Activated CD4-positive, alpha-beta T cell treated with anti-CD3 and anti-CD28 coated beads, Interleukin-2, amount 10 ng/mL, durations not matched to agents 7 days and 5 days (primary cell): ENCODE data around the gene ESRRB. TPM values are rescaled to one million over a fixed set of nuclear protein-coding genes. Genes with fewer than 3 reads are reported as not detected.

Experiments
- CTCF ChIA-PET: fragments of 350-600 bp; sonication (Branson Sonifier 250); formaldehyde crosslinking; loops from one replicate; lab custom pipeline; 2021; ENCODE audit warnings: antibody characterized with exemption; lab: Charles Lee
- POLR2A ChIA-PET: fragments of 350-600 bp; sonication (Branson Sonifier 250); formaldehyde crosslinking; loops from one replicate; lab custom pipeline; 2021; ENCODE audit warnings: antibody characterized with exemption; lab: Charles Lee
- DNase-seq: peaks from one replicate; pipeline ENCODE4 v3.0.0-alpha.2; 2020
- H3K27ac Mint-ChIP-seq: one replicate; pipeline ENCODE4 v1.8.0; 2021; ENCODE audit warnings: mild to moderate bottlenecking, moderate library complexity, mixed read lengths
- H3K27me3 Mint-ChIP-seq: one replicate; pipeline ENCODE4 v1.8.0; 2021; ENCODE audit warnings: mixed read lengths
- H3K36me3 Mint-ChIP-seq: one replicate; pipeline ENCODE4 v1.8.0; 2021; ENCODE audit warnings: low read depth, mixed read lengths
- H3K4me1 Mint-ChIP-seq: one replicate; pipeline ENCODE4 v1.8.0; 2021; ENCODE audit warnings: mixed read lengths
- H3K4me3 Mint-ChIP-seq: one replicate; pipeline ENCODE4 v1.8.0; 2021; ENCODE audit warnings: mild to moderate bottlenecking, moderate library complexity, mixed read lengths
- H3K9me3 Mint-ChIP-seq: one replicate; pipeline ENCODE4 v1.8.0; 2021; ENCODE audit warnings: mixed read lengths
- total RNA-seq, 2 experiments: library from RNA; stranded (reverse); gene quantifications; one replicate each; pipeline ENCODE4 v1.2.3, GENCODE V29; 2021

ESRRB gene
- total RNA-seq, 2 experiments from 2014 or later, result 0.22 TPM; not detected in 1

DNA sequence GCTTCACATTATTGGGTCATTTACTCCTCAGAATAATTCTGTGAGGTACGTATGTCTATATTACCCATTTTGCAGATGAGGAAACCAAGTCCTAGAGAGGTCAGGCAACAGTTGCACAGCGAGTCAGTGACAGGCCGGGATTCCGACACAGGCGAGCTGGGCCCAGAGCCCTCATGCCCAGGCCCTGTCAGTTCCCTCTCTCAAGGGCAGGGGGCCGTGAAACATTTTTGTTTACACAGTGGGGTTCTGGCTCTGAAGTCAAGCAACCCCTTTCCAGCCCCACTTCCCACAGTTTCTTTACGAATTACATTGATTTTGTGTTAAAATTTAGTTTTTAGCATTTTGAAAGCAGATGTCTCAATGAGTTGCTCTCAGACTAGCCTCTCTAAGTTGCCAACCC is 46.7 kb downstream of the ESRRB start:
- no peak overlapping the region for H3K4me3 Mint-ChIP-seq
- POLR2A ChIA-PET, result no interaction called here

DNA sequence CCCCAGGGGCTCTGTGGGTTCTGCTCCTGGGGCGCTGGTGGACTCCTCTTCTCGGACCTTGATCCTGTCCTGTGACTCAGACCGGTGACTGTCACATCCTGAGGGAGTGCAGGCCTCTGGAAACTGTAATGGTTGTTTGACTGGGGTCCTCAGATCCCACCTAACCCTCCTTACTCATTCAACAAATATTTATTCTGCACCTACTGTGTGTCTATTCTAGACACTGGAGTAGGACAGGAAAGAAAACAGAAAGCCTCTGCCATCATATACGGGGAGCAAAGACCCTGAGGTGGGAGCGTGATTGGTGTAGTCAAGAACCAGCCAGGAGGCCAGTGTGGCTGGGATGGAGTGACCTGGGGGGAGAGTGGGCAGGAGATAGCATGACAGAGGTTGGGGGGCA is 47.6 kb downstream of the ESRRB start:
- H3K4me3 Mint-ChIP-seq, result no peak overlapping the region

More for the DNA sequence above, 46.7 kb downstream of the ESRRB start:
- H3K9me3 Mint-ChIP-seq, result no peaks in the 10 kb centered on the region
- no peak for DNase-seq
- CTCF ChIA-PET, result interaction anchor here (0.7 kb wide), 1 partner anchor 17 kb away, joined by 3 read pairs; no protein-coding TSS in a partner anchor
- no peaks in the 10 kb centered on the region for H3K36me3 Mint-ChIP-seq
- H3K27ac Mint-ChIP-seq, result no peak overlapping the region
- peaks cover 2% of the 10 kb centered on the region for H3K27me3 Mint-ChIP-seq
- no peaks in the 10 kb centered on the region for H3K4me1 Mint-ChIP-seq

DNA sequence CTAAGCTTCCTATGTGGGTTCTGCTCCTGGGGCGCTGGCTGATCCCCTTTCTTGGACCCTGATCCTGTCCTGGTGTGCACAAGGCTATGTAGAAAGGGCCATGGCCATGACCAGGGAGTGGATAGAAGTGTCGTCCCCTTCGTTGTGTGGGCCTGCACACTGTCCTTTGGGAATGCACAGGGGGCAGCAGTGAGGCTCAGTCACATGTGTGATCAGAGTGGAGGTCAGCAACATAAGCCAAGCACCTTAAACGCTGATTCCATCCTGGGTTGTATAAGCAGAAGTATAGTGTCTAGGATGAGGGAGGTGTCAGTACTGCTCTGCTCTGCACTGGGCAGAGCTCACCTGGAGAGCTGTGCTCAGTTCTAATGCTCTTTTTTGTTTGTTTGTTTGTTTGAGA is 48.4 kb downstream of the ESRRB start:
- no peaks in the 10 kb centered on the region for H3K9me3 Mint-ChIP-seq
- H3K27me3 Mint-ChIP-seq, result peaks cover 2% of the 10 kb centered on the region
- no peaks in the 10 kb centered on the region for H3K4me1 Mint-ChIP-seq
- no peak for DNase-seq
- no peak overlapping the region for H3K4me3 Mint-ChIP-seq
- ChIA-PET CTCF (interaction anchor here (1.2 to 1.4 kb wide), 2 partner anchors 10 to 145 kb away, joined by 3 read pairs; no protein-coding TSS in a partner anchor), POLR2A (no interaction called here)
- H3K27ac Mint-ChIP-seq, result no peak overlapping the region
- no peaks in the 10 kb centered on the region for H3K36me3 Mint-ChIP-seq

More for the DNA sequence above, 47.6 kb downstream of the ESRRB start:
- peaks cover 2% of the 10 kb centered on the region for H3K27me3 Mint-ChIP-seq
- no peaks in the 10 kb centered on the region for H3K9me3 Mint-ChIP-seq
- H3K27ac Mint-ChIP-seq, result no peak overlapping the region
- H3K4me1 Mint-ChIP-seq, result no peaks in the 10 kb centered on the region
- CTCF ChIA-PET, result interaction anchor here (1.2 kb wide), 1 partner anchor 145 kb away, joined by 3 read pairs; no protein-coding TSS in a partner anchor
- no peak for DNase-seq
- POLR2A ChIA-PET, result no interaction called here
- H3K36me3 Mint-ChIP-seq, result no peaks in the 10 kb centered on the region

DNA sequence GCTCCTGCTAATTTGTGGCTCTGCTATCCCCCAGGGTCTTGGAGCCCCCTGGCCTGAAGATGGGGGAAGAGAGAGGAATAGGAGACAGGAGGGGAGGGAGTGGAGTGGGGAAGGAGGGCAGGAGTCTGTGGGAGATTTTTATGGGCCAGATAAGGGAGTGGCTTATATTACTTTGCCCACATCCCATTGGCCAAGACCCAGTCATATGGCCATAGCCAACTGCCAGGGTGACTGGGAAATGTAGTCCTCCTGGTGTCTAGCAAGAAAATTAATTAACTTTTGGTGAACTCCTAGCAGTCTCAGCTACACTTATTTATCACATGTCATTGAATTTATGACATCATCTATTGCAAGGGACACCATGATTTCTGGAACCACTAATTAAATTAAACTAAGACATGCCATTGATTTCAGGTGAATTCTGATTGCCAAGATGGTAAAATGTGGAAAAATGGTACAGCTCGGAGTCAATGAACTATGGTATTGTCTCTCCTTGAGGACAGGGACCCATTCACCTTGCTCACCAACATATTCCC is 50.3 kb downstream of the ESRRB start:
- ChIA-PET POLR2A (no interaction called here), CTCF (no interaction called here)
- DNase-seq, result no peak
- no peak overlapping the region for H3K27ac Mint-ChIP-seq
- H3K36me3 Mint-ChIP-seq, result no peaks in the 10 kb centered on the region
- no peaks in the 10 kb centered on the region for H3K9me3 Mint-ChIP-seq
- H3K4me3 Mint-ChIP-seq, result no peak overlapping the region
- H3K4me1 Mint-ChIP-seq, result no peaks in the 10 kb centered on the region
- H3K27me3 Mint-ChIP-seq, result peaks cover 2% of the 10 kb centered on the region

DNA sequence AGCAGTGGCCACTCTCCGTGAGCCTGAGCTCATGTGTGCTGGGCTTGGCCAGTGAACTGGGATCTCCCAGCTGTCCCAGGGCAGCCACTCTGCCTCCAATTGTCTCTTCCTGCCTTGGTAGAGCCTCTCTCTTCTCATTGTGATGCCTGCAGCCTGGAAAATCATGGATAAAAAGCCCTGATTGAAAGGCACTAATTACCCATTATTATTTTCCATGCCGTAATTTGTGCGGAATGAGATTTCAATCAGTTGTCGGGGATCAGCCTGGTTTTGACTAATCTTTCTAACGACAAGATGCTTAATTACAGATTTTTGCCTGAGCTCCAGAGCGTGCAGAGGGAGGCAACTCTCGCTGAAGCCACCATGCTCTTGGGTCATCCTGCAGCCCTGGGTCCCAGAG is 52.7 kb downstream of the ESRRB start:
- CTCF ChIA-PET, result interaction anchor here (0.8 to 1.2 kb wide), 2 partner anchors 8 kb away, joined by 3 read pairs; no protein-coding TSS in a partner anchor
- H3K36me3 Mint-ChIP-seq, result no peaks in the 10 kb centered on the region
- no peak overlapping the region for H3K27ac Mint-ChIP-seq
- no peaks in the 10 kb centered on the region for H3K9me3 Mint-ChIP-seq
- H3K27me3 Mint-ChIP-seq, result peaks cover 2% of the 10 kb centered on the region
- POLR2A ChIA-PET, result no interaction called here
- no peak for DNase-seq
- no peak overlapping the region for H3K4me3 Mint-ChIP-seq
- no peaks in the 10 kb centered on the region for H3K4me1 Mint-ChIP-seq

DNA sequence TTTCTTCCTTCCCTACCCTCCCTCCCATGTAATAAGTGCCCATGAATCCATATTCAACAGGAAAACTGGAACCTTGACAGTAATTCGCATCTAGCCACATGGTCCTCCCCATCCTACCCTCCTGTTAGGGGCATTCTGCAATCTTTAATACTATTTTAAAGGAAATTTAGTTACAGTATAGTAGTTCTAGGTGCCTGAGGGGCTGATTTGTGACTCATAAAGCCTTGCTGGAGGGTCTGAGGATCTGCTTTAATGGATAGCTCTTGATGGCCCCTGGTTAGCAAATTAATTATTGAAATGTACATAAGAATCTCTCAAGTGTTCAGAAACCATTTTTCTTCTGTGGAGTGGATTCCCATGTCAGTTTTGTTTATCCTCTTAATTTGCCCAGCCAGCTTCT is 54.1 kb downstream of the ESRRB start:
- H3K4me3 Mint-ChIP-seq, result no peak overlapping the region
- CTCF ChIA-PET, result no interaction called here
- peaks cover 2% of the 10 kb centered on the region for H3K27me3 Mint-ChIP-seq

DNA sequence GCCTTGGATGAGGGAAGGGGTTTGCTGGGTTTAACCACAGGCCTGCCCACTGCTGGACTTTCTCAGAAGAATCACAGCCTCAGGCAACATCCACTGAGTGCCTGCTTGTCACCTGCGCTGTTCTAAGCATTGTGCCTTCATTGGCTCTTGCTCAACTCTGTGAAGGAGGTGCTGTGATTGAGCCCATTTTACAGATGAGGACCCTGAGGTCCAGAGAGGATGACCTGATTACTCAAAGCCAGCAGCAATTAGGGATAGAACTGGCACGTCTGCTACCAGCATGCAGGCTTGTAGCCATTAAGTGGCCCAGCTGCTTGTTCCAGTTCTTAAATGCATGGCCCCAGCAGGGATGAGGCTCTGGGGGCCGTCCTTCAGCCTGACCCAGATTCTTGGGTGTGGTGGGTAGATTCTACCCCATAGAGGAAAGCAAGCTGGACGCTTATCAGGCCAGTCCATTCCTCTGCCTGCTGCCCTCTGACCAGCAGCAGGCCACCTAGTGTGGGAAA is 54.6 kb downstream of the ESRRB start:
- peaks cover 2% of the 10 kb centered on the region for H3K27me3 Mint-ChIP-seq

More for the DNA sequence above, 54.1 kb downstream of the ESRRB start:
- Mint-ChIP-seq H3K4me1 (no peaks in the 10 kb centered on the region), H3K27ac (no peak overlapping the region), H3K36me3 (no peaks in the 10 kb centered on the region), H3K9me3 (no peaks in the 10 kb centered on the region)
- no peak for DNase-seq
- POLR2A ChIA-PET, result no interaction called here

DNA sequence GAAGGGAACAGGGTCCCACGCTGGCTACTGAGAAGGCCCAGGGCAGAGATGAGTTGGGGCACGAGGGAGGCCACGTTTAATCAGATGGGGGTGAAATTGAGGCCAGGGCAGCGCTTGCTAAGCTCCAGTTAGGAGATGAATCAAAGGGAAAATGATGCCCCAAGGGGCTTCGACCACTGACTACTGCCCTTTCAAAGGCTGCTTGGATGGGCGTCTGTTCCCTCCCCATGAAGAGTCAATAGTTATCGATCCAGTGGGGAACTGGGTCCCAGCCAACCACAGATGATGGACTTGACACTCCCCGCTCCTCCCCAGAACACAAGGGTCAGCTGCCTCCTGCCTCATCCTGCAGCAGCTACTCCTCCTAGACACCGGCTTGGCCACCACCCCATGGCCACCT is 55.6 kb downstream of the ESRRB start:
- ChIA-PET POLR2A (no interaction called here), CTCF (no interaction called here)
- no peak for DNase-seq
- no peaks in the 10 kb centered on the region for H3K9me3 Mint-ChIP-seq
- peaks cover under 1% of the 10 kb centered on the region for H3K27me3 Mint-ChIP-seq
- no peak overlapping the region for H3K27ac Mint-ChIP-seq
- no peaks in the 10 kb centered on the region for H3K4me1 Mint-ChIP-seq
- no peaks in the 10 kb centered on the region for H3K36me3 Mint-ChIP-seq
- no peak overlapping the region for H3K4me3 Mint-ChIP-seq

More for the DNA sequence above, 54.6 kb downstream of the ESRRB start:
- Mint-ChIP-seq H3K36me3 (no peaks in the 10 kb centered on the region), H3K9me3 (no peaks in the 10 kb centered on the region), H3K27ac (no peak overlapping the region), H3K4me1 (no peaks in the 10 kb centered on the region), H3K4me3 (no peak overlapping the region)
- DNase-seq, result no peak
- CTCF ChIA-PET, result no interaction called here
- POLR2A ChIA-PET, result no interaction called here

DNA sequence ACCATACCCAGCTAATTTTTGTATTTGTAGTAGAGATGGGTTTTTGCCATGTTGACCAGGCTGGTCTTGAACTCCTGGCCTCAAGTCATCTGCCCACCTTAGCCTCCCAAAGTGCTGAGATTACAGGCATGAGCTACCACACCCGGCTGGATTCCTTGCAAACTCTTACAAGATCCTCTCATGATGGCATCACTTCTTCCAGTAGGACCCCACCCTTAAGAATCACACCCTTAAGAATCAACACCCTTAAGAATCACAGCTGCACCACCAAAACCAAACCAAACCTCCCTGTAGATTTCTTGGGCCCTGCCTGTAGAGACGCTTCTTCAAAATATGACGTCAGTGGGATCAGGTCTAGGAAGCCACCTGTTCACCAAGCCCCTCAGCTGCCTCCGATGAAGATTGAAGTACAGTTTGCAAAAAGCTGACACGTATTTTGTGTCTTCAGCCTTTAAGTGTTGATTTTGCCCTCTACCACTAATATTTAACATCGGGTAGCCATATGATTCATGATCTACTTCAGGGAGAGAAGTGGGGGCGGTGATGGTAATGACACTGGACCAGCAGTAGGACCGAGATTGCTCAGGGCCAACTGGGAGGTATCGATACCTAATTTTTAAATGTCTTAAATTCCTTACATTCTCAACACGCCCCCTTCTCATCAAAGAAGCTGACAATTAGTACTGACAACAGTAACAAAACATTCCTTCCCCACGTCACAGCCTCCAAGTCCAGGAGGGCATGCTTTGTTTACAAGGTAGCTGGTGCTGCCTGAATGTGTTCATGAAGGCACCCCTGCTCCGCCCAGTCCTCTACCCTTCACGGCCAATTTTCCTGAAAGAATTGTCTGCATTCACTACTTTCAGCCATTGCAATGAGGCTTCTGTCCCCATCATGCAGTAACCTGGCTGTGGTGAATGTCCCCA is 57.2 kb downstream of the ESRRB start:
- H3K27ac Mint-ChIP-seq, result no peak overlapping the region
- no peaks in the 10 kb centered on the region for H3K4me1 Mint-ChIP-seq
- H3K9me3 Mint-ChIP-seq, result no peaks in the 10 kb centered on the region
- POLR2A ChIA-PET, result no interaction called here
- CTCF ChIA-PET, result no interaction called here
- H3K4me3 Mint-ChIP-seq, result no peak overlapping the region
- H3K36me3 Mint-ChIP-seq, result no peaks in the 10 kb centered on the region
- no peak for DNase-seq
- no peaks in the 10 kb centered on the region for H3K27me3 Mint-ChIP-seq

- ChIA-PET CTCF (interaction anchor here (1.1 to 1.5 kb wide), 2 partner anchors 9 to 13 kb away, joined by 3 read pairs; no protein-coding TSS in a partner anchor), POLR2A (no interaction called here)
- DNase-seq, result no peak
- Mint-ChIP-seq H3K36me3 (no peaks in the 10 kb centered on the region), H3K9me3 (no peaks in the 10 kb centered on the region), H3K4me3 (no peak overlapping the region), H3K27ac (no peak overlapping the region), H3K4me1 (no peaks in the 10 kb centered on the region), H3K27me3 (no peaks in the 10 kb centered on the region)
Measured at GRCh38 chr14:76434220-76434619, 58.3 kb downstream of the ESRRB start.

GRCh38 chr14:76439237-76439775 is 63.4 kb downstream of the ESRRB start:
- Mint-ChIP-seq H3K27ac (no peak overlapping the region), H3K36me3 (no peaks in the 10 kb centered on the region), H3K4me3 (no peak overlapping the region), H3K27me3 (no peaks in the 10 kb centered on the region), H3K4me1 (no peaks in the 10 kb centered on the region), H3K9me3 (no peaks in the 10 kb centered on the region)
- POLR2A ChIA-PET, result interaction anchor here (0.7 kb wide), 1 partner anchor 56 kb away, joined by 5 read pairs; no protein-coding TSS in a partner anchor
- no peak for DNase-seq
- CTCF ChIA-PET, result no interaction called here

DNA sequence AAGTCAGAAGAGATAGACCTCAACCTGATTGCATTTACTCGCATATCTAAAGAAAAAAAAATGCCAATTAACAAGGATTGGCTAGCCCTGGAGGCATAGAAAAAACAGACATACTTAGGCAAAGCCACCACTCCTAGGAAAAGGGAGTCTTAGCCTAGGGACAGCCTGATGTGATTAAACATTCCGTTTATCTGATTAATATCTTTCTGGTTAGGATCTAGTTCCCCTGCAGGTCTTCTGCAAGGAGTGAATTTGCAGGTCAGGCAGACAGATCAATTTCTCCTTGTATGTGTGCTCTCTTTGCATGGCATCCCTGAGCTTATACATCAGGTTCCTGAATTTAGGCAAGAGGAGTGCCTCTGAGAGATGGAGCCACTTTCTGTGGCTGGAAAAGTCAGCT is 70.5 kb downstream of the ESRRB start:
- Mint-ChIP-seq H3K36me3 (no peaks in the 10 kb centered on the region), H3K27ac (no peak overlapping the region), H3K9me3 (no peaks in the 10 kb centered on the region), H3K4me3 (no peak overlapping the region), H3K4me1 (no peaks in the 10 kb centered on the region), H3K27me3 (peaks cover 7% of the 10 kb centered on the region)
- DNase-seq, result no peak
- ChIA-PET POLR2A (no interaction called here), CTCF (interaction anchor here (0.8 kb wide), 1 partner anchor 12 kb away, joined by 3 read pairs; no protein-coding TSS in a partner anchor)
